ENCODE data around the gene PLCXD3. TPM values are rescaled to one million over a fixed set of nuclear protein-coding genes. Genes with fewer than 3 reads are reported as not detected.
"Not testable (repeated sequence)": the region's sequence is repeated elsewhere in the genome, so short reads cannot be mapped to it uniquely, and the experiment has no call there.

The PLCXD3 gene
- total and polyA plus RNA-seq, 2 of the 4 experiments (the other 2 are of a cell fraction), result under 0.01 to 0.02 TPM

DNA sequence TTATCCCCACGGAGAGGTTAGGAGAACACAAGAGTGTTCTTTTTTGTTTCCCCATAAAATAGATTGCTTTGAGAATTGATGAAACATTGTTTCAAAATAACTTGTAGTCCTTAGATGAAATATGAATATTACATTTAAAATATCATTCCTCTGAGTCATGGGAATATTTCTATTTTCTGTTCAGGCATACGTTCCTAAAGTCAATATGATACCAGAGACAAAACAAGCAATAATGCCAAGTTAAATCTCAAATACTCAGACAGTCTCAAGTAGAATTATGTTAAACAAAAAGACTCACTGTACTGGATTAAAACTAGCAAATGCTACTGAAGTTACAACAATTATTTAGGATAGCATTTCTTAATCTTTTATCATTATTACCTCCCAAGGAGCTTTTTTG is 185.3 kb downstream of the PLCXD3 start:
- in situ Hi-C loops (cut with MboI; ENCODE audit: low sequenced_read_pairs) (no loop called here), dilution Hi-C loops (cut with HindIII; ENCODE audit: low sequenced_read_pairs, unreplicated experiment) (no loop called here), intact Hi-C loops (cut with micrococcal nuclease) (no loop called here)
- Histone ChIP-seq H2BK120ac (ENCODE audit: low read depth, low read length) (no peak overlapping the region), H2AK9ac (replicated peaks; ENCODE audit: low read depth, low read length, poor library complexity) (no peak overlapping the region), H3K4me2 (ENCODE audit: low read depth, low read length) (no peak overlapping the region), H3K4me1 (ENCODE audit: control insufficient read depth, insufficient read depth, low read length) (no peaks in the 10 kb centered on the region; the same call in 1 of the 2 replicates), H3K56ac (ENCODE audit: extremely low read depth, insufficient read depth, low read length) (no peak overlapping the region), H2BK20ac (ENCODE audit: low read depth, low read length) (no peak overlapping the region), H3K4ac (ENCODE audit: low read depth, low read length) (no peak overlapping the region), H2AK5ac (ENCODE audit: low read depth, low read length) (no peak overlapping the region), H2BK15ac (ENCODE audit: low read depth, low read length) (no peak overlapping the region), H4K91ac (ENCODE audit: insufficient read depth, low read depth, low read length) (no peak overlapping the region), H3K36me3 (ENCODE audit: control insufficient read depth, insufficient read depth, low read length) (no peaks in the 10 kb centered on the region), H3K9ac (ENCODE audit: low read depth, low read length) (no peak overlapping the region), H3K14ac (replicated peaks; ENCODE audit: low read depth, low read length) (no peak overlapping the region), H2AFZ (replicated peaks; ENCODE audit: low read length, poor library complexity) (no peak overlapping the region), H2BK5ac (ENCODE audit: low read depth, low read length, poor library complexity, severe bottlenecking) (no peak overlapping the region), H3K9me1 (ENCODE audit: insufficient read depth, low read length) (no peaks in the 10 kb centered on the region; the same call in 1 of the 2 replicates), H3K27me3 (ENCODE audit: control insufficient read depth, insufficient read depth, low read length) (no peaks in the 10 kb centered on the region; the same call in 1 of the 2 replicates), H4K8ac (ENCODE audit: low read depth in 2 of 2, low read length in 2 of 2) (no peak overlapping the region), H4K20me1 (ENCODE audit: insufficient read depth, low read length) (no peaks in the 10 kb centered on the region), H3K79me1 (ENCODE audit: low read depth in 1 of 2, low read length in 2 of 2) (no peaks in the 10 kb centered on the region), H3K23ac (ENCODE audit: low read depth, low read length) (no peak overlapping the region), H4K5ac (ENCODE audit: low read depth, low read length) (no peak overlapping the region), H3K18ac (ENCODE audit: low read depth, low read length) (no peak overlapping the region), H3K4me3 (ENCODE audit: insufficient read depth, low read depth, low read length) (no peak overlapping the region), H3K27ac (ENCODE audit: insufficient read depth, low read length) (no peak overlapping the region), H3K9me3 (ENCODE audit: control insufficient read depth, insufficient read depth, low read length) (no peaks in the 10 kb centered on the region)
- no TSS peak for BruUV-seq (replicated peaks)
- no peak for ATAC-seq (ENCODE audit: low read depth)
- WGBS, 2 experiments (ENCODE audit: extremely low coverage in 2 of 2, insufficient read length in 1 of 2), result no CpG with 5 or more reads among the region's 2 CpGs
- ChIA-PET CTCF (no interaction called here), POLR2A (ENCODE audit: unreplicated experiment) (no interaction called here)
- TF ChIP-seq, protein P1, sequence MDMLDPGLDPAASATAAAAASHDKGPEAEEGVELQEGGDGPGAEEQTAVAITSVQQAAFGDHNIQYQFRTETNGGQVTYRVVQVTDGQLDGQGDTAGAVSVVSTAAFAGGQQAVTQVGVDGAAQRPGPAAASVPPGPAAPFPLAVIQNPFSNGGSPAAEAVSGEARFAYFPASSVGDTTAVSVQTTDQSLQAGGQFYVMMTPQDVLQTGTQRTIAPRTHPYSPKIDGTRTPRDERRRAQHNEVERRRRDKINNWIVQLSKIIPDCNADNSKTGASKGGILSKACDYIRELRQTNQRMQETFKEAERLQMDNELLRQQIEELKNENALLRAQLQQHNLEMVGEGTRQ (IDR thresholded peaks at IDR 0.05; ENCODE audit: low read depth, low read length), result no peak
- TF ChIP-seq MXI1 (IDR thresholded peaks at IDR 0.05; ENCODE audit: borderline replicate concordance, low read depth, low read length), result no peak
- no peak for DNase-seq

DNA sequence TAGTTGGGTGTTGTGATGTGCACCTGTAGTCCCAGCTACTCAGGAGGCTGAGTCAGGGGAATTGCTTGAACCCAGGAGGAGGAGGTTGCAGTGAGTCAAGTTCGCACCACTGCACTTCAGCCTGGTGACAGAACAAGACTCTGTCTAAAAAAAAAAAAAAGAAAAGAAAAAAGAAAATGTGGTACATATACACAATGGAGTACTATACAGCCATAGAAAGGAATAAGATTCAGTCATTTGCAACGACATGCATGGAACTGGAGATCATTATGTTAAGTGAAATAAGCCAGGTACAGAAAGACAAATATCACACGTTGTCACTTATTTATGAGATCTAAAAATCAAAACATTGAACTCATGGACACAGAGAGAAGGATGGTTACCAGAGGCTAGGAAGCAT is 187.6 kb downstream of the PLCXD3 start:
- H3K4me2 ChIP-seq (ENCODE audit: low read depth, low read length); H3K4me3 ChIP-seq (ENCODE audit: insufficient read depth, low read depth, low read length); H3K36me3 ChIP-seq (ENCODE audit: control insufficient read depth, insufficient read depth, low read length); ATAC-seq (ENCODE audit: low read depth); H3K4ac ChIP-seq (ENCODE audit: low read depth, low read length); H4K8ac ChIP-seq (ENCODE audit: low read depth in 2 of 2, low read length in 2 of 2); H2AK5ac ChIP-seq (ENCODE audit: low read depth, low read length); DNase-seq; H2BK120ac ChIP-seq (ENCODE audit: low read depth, low read length); intact Hi-C loops (cut with micrococcal nuclease); H3K27me3 ChIP-seq (ENCODE audit: control insufficient read depth, insufficient read depth, low read length); H3K4me1 ChIP-seq (ENCODE audit: control insufficient read depth, insufficient read depth, low read length); H2AK9ac ChIP-seq (replicated peaks; ENCODE audit: low read depth, low read length, poor library complexity); in situ Hi-C loops (cut with MboI; ENCODE audit: low sequenced_read_pairs); H2BK5ac ChIP-seq (ENCODE audit: low read depth, low read length, poor library complexity, severe bottlenecking); H4K20me1 ChIP-seq (ENCODE audit: insufficient read depth, low read length); H3K79me1 ChIP-seq (ENCODE audit: low read depth in 1 of 2, low read length in 2 of 2); H2BK20ac ChIP-seq (ENCODE audit: low read depth, low read length); POLR2A ChIA-PET (ENCODE audit: unreplicated experiment); H2AFZ ChIP-seq (replicated peaks; ENCODE audit: low read length, poor library complexity); dilution Hi-C loops (cut with HindIII; ENCODE audit: low sequenced_read_pairs, unreplicated experiment); H3K27ac ChIP-seq (ENCODE audit: insufficient read depth, low read length); BruUV-seq (replicated peaks); H4K91ac ChIP-seq (ENCODE audit: insufficient read depth, low read depth, low read length); H3K9me1 ChIP-seq (ENCODE audit: insufficient read depth, low read length); H3K56ac ChIP-seq (ENCODE audit: extremely low read depth, insufficient read depth, low read length); H3K9ac ChIP-seq (ENCODE audit: low read depth, low read length); H2BK15ac ChIP-seq (ENCODE audit: low read depth, low read length); H3K14ac ChIP-seq (replicated peaks; ENCODE audit: low read depth, low read length); H3K18ac ChIP-seq (ENCODE audit: low read depth, low read length); H3K9me3 ChIP-seq (ENCODE audit: control insufficient read depth, insufficient read depth, low read length); H4K5ac ChIP-seq (ENCODE audit: low read depth, low read length); H3K23ac ChIP-seq (ENCODE audit: low read depth, low read length): not testable (repeated sequence)
- CTCF ChIA-PET, result interaction anchor here (0.5 to 0.7 kb wide), 2 partner anchors 12 kb away, joined by 3 to 4 read pairs; no protein-coding TSS in a partner anchor
- no CpG with 5 or more reads among the region's 3 CpGs for WGBS, 2 experiments (ENCODE audit: extremely low coverage in 2 of 2, insufficient read length in 1 of 2)

All from IMR-90 (cell line).